HG02763 (cell line): Measurements from ENCODE around the gene UGT3A1.

ENCODE experiments used
- ATAC-seq: cut with Tn5 transposase; IDR thresholded peaks from one replicate; pipeline ENCODE4 v1.9.1; 2021; ENCODE audit warnings: mild to moderate bottlenecking, moderate library complexity; ENCODE audit not compliant: unreplicated experiment

The UGT3A1 gene

DNA sequence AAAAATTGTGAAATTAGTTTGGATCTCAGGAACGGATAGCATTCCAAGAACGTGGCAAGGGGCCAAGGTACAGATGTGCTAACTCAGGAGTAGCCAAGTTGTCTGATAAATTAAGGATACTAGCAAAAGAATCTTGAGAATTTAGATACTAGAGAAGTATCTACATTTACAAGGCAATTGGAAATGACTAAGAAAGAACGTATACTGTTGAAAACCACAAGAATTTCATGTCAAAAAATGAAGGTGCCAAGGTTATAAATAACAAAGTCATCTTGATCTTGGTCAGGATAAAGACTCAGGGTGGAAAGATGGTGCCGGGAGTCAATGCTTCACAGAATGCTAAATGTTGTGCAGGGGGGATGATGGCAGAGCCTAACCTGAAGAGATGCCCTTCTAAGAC lies 72.0 kb downstream of the UGT3A1 start:
- no peak for ATAC-seq

- no peak for ATAC-seq
Observed at GRCh38 chr5:35908814-35909213, 82.4 kb downstream of the UGT3A1 start.

- no peak for ATAC-seq
Observed at GRCh38 chr5:35908228-35908627, 83.0 kb downstream of the UGT3A1 start.

DNA sequence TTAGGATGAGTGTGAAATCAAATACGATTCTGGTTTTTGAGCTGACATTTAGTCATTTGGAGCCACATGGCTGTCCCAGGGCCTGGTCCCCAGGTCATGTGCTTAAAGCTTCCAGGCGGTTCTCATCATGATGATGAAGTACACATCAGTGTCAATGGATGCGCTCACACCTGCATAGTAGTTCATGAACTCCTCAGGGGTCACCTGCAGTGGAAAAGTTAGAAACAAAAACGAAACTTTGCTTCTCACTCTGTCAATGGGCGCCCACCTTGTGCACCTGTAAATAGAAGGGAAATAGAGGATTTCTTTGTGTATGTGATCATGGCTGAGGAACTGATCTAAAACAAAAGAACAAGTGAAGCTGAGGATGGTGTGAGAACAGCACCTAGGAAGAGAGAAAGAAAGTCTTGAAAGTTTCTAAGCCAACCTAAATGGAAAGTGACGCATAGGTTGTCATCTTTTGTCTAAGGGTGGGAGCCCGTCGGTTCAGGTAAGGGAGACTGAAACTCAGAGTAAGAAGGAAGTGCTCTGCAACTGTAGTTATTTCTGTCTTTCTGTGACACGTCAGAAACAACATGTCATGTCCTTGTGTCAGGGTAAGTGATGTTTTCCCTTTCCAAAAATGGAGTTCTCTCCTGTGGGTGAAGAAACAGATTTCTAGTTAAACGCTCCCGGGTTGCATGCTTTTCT lies 86.6 kb downstream of the UGT3A1 start:
- ATAC-seq: no peak

DNA sequence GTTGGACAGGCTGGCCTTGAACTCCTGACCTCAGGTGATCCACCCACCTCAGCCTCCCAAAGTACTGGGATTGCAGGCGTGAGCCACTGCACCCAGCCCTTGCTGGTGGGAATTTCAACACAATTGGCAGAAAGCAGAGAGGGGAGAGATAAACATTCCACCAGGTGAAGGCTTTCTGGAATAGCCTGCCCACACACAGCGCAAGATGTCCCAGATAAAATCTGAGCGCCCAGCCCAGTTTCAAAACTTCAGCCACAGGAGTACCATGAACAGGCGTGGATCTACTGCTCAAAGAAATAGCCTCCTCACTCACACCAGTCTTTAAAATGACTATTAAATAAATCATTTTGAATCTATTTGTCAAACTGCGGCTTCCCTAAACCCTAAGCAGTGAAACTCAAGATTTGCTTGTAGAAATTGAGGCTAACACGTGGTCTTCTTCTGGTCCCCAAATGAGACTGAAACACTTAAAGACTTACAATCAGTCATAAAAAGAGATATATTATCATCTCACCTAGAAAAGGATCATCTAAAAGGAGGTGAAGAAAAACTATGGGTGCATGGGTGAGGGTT lies 87.5 kb downstream of the UGT3A1 start:
- ATAC-seq: no peak

- no peak for ATAC-seq
Observed at GRCh38 chr5:35902046-35902672, 89.0 kb downstream of the UGT3A1 start.
